Dedifferentiated amniotic fluid mesenchymal stem cell (primary cell): ENCODE results near the gene LMBR1.
"Not testable (repeated sequence)": the region's sequence is repeated elsewhere in the genome, so short reads cannot be mapped to it uniquely, and the experiment has no call there.

Experiments used
- DNase-seq: peaks from one replicate; pipeline ENCODE4 v3.0.0-alpha.2; 2016; ENCODE audit errors: extremely low spot score

LMBR1 gene, protein sequence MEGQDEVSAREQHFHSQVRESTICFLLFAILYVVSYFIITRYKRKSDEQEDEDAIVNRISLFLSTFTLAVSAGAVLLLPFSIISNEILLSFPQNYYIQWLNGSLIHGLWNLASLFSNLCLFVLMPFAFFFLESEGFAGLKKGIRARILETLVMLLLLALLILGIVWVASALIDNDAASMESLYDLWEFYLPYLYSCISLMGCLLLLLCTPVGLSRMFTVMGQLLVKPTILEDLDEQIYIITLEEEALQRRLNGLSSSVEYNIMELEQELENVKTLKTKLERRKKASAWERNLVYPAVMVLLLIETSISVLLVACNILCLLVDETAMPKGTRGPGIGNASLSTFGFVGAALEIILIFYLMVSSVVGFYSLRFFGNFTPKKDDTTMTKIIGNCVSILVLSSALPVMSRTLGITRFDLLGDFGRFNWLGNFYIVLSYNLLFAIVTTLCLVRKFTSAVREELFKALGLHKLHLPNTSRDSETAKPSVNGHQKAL

DNA sequence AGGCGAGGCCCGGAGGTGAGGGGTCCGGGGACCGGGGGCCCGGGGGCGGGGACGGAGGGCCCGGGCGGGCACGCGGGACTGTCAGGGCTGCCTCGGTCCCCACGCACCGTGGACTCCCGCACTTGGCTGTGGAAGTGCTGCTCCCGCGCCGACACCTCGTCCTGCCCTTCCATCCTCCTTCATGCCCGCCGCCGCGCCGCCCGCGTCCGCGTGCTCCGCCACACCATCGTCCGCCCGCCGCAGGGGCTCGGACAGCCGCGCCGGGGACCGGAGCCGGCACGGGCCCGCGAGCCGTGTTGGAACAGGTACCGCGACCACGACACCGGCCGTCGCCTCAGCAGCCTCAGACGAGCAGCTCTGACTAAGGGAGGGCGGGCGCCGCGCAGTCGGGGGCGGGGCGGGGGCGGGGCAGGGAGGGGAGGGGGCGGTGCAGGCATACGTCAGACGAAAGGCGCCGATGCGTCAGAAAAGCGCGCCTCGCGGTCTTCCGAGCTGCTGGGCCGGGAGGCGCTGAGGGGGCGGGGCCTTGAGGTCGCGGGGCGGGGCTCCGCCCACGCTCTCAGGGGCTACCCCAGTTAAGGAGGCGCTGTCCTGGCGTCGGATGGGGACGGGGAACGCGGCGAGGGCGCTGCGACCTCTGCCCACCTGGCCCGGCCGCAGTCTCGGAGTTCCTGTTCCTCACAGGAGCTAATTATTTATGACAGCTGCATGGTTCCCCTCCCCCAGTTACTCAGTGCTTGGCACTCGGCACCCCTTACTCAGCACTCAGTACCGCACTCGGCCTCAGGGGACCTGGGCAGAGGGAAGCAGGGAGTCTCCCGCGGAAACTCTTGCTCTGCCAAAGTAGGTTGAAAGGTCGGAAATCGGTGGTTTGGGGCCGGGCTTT, at the start of gene LMBR1:
TSS of gene LMBR1 (minus strand) at position 363 of the 886 bp plus-strand sequence. CDS start at position 173, 190 bp downstream.
- DNase-seq: peak; percentile 89

DNA sequence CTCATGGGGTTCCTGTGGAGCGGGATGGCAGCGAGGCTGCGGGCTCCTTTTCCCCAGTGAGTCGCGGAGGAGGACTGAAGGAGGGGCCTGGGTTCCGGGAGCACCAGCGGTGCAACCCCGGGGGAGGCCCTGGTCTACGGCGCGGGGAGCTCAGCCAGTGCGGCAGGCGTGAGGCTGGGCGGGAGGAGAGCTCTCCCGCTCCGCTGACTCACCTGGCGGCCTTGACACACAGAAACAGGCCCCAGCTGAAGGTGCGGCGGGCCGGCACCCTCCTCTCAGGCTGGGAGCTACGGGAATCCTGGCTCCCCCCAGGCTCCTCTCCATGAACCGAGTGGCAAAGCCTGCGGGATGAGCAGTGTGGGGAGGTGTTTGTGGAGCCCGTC, 49.7 kb upstream of the LMBR1 start:
- no peak for DNase-seq

DNA sequence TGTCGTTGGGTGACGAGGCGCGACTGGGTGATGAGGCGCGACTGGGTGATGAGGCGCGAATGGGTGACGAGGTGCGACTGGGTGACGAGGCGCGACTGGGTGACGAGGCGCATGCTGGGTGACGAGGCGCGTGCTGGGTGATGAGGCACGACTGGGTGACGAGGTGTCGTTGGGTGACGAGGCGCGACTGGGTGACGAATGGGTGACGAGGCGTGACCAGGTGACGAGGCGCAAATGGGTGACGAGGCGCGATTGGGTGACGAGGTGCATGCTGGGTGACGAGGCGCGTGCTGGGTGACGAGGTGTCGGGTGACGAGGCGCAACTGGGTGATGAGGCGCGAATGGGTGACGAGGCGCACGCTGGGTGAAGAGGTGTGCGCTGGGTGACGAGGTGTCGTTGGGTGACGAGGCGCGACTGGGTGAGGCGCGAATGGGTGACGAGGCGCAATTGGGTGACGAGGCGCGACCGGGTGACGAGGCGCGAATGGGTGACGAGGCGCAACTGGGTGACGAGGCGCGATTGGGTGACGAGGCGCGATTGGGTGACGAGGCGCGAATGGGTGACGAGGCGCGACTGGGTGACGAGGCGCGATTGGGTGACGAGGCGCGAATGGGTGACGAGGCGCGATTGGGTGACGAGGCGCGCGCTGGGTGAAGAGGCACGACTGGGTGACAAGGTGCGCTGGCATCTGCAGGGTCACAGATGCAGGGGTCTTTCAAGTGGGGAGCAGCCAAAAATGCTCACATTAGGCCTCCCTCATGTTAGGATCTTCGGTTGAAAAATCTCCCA, 48.6 kb upstream of the LMBR1 start:
- DNase-seq: no peak

DNA sequence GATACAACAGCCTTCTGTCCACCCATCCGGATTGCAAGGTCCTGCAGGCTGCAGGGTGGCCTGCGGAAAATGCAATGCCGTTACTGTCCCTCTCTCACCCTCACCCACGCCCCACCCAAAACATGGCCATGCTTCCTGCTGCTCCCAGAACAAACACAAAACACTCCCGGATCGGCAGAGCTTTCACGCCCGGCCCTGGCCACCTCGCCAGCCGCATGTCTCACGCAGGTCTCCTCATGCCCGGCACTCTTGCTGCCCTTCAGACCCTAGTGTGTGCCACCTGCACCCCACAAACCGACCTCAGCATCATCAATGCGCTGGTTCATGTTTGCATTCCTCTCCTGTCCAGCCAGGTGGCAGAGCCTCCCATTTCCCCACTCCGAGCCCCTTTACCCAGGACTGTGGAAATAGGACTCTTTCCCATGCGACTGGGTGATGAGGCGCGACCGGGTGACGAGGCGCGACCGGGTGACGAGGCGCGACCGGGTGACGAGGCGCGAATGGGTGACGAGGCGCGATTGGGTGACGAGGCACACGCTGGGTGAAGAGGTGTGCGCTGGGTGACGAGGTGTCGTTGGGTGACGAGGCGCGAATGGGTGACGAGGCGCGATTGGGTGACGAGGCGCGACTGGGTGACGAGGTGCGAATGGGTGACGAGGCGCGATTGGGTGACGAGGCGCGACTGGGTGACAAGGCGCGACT, 47.6 kb upstream of the LMBR1 start:
- no peak for DNase-seq

DNA sequence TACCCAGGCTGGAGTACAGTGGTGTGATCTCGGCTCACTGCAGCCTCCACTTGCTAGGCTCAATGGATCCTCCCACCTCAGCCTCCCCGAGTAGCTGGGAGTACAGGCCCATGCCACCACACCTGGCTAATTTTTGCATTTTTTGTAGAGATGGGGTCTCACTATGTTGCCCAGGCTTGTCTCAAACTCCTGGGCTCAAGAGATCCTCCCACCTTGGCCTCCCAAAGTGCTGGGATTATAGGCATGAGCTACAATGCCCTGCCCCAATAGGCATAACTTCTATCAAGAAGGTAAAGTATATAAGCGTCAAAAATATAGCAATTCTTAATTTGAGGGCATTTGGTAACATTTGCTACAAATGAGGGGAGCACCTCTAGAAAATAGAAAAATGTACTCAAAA, 43.8 kb upstream of the LMBR1 start:
- DNase-seq: not testable (repeated sequence)

DNA sequence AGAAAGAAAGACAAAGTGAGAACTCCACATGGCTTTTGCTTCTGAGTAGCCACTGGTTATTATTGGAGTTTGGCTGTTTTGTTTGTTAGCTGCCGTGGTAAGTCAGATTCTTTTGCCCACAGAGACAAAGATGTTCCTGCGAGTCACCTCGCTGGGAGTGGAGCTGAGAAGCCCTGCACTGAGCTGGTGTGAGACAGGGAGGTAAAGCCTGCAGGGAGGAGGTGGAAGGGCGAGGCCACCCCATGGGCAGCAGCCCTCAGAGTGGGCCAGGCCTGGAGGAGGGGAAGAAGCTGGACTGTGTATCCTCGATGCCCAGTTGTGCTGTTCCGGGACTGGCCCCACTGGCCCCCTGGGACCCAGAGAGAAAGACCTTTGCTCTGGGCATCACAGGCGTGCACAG, 42.3 kb upstream of the LMBR1 start:
- DNase-seq: no peak

DNA sequence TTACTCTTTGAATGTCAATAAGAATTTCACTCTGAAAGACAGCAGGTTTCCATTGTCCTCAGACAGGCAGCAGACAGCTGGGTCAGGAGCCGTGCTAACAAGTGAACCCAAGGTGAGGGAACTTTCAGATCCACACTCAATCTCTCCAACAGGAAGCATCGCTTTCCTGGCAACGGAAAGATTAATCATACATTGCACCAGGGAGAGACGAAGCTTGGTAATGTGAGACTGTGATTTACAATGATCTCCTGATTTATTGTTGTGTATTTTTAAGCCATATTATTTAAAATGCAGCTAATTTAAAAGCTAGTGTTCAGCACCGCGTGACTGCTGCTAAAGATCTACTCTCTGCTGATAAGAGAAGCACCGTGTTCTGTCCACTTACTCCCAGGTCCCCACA, 39.0 kb upstream of the LMBR1 start:
- no peak for DNase-seq

DNA sequence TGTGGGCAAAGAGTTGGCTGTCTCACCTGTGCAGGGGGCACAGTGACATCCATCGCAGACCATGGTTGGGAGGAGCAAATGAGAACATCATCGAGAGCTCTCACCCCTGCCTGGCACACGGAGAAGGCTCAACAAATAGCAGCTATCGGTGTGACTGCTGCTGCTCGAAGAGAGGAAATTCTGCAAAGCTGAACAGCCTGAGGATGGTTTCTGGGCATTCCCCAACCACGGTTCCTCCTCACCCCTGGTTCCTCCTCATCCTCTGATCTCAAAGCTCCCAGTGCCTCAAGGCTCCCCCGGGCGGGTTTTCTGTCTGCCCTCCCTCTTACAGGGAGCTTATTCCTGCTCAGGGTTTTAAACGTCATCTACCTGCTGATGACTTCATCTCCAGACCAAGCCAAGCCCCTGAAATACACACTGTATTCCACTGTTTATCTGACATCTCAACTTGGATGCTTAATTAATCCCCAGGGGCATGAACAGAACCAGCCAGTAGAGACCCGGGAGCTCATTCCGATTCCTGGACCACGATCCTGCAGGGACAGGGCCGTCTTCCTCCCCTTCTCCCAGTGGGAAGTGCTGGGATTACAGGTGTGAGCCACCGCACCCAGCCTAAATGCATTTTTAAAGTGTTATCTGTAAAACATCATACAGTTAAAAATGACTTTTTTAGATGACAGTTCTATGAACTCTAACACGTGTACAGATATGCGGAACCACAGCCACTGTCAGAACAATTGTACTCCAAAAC, 37.0 kb upstream of the LMBR1 start:
- DNase-seq: no peak

DNA sequence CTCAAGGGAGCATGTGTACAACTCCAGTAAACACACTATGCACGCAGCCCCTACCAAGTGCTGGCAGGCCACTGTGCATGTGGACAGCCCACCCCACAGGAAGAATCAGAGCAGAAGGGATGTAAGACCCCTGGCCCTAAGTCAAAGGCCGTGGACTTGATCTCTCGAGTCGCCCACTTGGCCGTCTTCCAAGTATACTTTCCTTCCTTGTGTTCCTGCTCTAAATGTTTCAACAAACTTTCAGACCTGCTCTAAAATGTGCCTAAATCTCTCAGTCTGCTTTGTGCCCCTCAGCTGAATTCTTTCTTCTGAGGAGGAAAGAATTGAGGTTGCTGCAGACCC, 35.4 kb upstream of the LMBR1 start:
- no peak for DNase-seq

DNA sequence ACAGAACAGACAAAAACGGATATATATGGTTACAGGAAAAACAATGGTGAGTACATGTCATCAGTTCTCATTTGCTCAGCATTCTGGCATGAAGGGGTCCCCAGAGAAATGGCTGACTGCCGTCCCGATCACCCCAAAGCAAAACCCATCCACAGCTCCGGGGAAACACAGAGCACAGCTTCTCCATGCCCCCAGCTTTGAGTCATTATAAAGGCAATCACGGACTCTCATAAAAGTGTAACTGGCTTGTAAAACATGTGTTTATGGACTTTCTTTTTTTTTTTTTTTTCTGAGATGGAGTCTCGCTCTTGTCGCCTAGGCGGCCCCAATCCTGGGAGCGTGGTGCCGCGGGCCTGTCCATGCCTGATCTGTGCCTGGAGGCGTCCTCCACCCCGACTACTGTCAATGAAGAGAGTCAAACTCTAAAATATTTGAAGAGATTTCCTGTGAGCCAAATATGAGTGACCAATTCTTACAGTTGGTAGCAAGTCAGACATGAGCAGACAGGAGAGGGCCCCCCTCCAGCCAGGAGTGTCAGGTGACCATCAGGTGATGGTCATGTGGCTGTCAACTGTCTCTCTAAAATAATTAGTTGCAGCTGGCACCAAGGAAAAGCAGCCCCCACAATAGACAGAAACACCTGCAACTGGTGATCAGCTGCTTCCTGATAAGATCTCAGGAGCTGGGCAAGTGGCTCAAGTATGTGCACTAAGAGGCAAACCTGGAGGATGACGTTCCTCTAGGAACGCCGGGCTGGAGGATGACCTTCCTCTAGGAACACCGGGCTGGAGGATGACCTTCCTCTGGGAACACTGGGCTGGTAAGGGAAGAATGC, 34.8 kb upstream of the LMBR1 start:
- DNase-seq: no peak

DNA sequence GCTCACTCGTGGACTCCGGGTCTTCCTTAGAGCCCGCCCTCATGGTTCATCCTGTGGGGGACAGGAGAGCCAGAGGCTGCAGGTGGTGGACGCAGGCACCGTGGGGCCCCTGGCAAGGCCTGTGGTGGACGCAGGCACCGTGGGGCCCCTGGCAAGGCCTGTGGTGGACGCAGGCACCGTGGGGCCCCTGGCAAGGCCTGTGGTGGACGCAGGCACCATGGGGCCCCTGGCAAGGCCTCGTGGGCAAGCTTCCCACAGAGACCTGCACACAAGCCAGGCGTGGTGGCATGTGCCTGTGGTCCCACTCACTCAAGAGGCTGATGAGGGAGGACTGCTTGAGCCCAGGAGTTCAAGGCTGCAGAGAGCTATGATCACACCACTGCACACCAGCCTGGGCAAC, 32.8 kb upstream of the LMBR1 start:
- DNase-seq: not testable (repeated sequence)

DNA sequence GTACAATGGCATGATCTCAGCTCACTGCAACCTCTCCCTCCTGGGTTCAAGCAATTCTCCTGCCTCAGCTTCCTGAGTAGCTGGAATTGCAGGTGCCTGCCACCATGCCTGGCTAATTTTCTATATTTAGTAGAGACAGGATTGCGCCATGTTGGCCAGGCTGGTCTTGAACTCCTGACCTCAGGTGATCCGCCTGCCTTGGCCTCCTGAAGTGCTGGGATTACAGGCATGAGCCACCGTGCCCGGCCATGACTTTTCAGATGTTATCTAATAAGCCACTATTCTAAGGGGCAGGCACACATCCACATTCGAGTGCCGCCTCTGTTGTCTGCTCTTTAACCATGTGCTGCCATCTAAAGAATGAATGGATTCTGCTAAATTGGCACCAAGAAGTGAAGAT, 29.3 kb upstream of the LMBR1 start:
- not testable (repeated sequence) for DNase-seq

DNA sequence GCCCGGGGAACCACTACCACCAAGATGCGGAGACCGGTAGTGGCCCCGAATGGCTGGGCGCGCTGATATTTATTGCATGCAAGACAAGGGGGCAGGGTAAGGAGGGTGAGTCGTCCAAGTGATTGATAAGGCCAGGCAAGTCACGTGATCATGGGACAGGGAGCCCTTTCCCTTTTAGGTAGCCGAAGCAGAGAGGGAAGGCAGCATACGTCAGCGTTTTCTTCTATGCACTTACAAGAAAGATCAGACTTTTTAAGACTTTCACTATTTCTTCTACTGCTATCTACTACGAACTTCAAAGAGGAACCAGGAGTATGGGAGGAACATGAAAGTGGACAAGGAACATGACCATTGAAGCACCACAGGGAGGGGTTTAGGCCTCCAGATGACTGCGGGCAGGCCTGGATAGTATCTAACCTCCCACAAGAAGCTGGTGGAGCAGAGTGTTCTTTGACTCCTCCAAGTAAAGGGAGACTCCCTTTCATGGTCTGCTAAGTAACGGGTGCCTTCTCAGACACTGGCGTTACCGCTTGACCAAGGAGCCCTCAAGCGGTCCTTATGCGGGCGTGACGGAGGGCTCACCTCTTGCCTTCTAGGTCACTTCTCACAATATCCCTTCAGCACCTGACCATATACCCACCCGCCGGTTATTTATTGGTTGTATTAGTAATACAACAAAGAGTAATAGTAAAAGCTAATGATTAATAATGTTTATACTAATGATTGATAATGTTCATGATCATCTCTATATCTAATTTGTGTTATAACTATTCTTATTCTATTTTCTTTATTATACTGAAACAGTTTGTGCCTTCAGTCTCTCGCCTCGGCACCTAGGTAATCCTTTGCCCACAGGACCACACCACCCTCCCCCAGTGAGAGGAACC, 27.7 kb upstream of the LMBR1 start:
- DNase-seq: not testable (repeated sequence)

DNA sequence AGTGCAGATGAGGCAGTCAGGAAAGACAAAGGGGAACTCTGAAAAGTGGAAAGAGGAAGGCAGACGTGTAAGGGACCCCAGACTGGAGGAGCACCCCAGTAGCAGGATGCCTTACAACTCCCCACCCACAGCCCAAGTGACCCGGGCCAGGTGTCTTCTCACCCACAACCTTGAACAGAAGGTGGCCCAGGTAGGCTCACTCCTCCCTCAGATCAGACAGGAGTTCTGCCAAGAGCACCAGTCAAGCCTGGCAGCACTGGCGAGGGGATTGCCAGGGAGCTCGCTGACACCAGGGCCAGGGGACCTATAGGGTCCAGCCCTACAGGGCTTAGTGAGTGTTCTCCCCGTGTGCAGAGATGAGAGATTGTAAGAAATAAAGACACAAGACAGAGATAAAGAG, 27.1 kb upstream of the LMBR1 start:
- no peak for DNase-seq

DNA sequence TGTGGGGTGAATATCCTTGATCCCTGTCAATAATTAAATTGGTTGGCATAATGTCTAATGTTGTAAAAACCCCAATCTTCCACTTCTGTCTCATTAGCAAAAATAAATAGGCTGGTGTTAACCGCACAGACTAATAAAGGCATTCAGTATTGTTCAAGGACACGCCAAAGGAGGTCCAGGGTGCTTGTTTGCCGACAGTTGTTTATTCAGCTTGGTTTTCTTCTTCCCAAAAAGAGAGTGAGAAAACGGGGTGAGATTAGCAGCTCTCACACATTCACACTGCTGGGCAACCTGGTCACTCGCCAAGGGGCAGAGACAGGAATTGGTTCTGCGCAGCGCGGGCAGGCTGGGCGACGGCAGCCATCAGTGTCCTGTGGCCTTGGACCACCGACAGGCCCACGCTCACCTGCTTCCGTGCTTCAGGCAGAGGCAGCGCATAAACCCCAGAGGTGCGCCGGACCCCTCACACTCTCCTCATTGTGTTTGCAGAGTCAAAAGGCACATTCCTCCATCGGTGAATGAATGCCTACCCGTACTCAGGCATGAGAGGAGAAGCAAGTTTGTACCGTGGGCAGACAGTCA, 26.2 kb upstream of the LMBR1 start:
- no peak for DNase-seq

DNA sequence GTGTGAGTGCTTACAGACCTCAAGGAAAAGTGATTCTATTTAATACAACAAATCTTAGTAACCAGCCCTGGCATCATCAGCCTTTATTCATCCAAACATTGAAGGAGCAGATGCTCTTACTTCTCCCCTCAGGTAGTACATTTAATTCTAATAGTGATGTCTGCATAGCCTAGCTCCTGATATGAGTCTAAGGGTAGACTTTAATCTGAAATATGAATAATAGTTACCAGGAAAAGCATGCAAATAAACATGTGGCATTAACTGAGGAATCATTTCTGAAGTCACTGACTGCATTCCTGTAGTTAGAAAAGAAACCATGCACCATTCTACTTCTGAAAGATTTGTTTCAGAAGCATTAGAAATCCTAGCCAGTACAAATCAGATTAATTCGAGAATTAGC, 25.7 kb upstream of the LMBR1 start:
- no peak for DNase-seq

DNA sequence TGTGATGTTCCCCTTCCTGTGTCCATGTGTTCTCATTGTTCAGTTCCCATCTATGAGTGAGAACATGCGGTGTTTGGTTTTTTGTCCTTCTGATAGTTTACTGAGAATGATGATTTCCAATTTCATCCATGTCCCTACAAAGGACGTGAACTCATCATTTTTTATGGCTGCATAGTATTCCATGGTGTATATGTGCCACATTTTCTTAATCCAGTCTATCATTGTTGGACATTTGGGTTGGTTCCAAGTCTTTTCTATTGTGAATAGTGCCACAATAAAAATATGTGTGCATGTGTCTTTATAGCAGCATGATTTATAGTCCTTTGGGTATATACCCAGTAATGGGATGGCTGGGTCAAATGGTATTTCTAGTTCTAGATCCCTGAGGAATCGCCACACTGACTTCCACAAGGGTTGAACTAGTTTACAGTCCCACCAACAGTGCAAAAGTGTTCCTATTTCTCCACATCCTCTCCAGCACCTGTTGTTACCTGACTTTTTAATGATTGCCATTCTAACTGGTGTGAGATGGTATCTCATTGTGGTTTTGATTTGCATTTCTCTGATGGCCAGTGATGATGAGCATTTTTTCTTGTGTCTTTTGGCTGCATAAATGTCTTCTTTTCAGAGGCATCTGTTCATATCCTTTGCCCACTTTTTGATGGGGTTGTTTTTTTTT, 16.7 kb upstream of the LMBR1 start:
- not testable (repeated sequence) for DNase-seq

DNA sequence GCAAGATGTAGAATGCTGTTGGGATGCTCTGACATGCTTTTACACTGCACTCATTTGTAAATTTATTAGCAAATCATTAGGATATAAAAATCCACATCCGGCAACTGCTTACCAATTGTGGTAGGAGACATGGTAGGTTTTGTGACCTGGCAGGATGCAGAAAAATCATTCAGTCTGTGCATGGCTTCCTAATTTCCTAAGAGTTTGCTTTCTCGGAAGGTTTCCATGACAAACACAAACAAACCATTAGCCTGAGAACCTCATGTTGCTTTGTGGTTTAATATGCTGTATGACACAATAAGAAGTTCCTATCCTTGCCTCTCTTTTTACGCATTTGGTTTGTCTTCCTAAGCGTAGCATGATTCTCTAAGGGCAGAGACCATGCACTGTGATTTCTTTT, 14.7 kb upstream of the LMBR1 start:
- no peak for DNase-seq
